ENCODE results near the gene KCNJ12.
"Not testable (repeated sequence)": the region's sequence is repeated elsewhere in the genome, so short reads cannot be mapped to it uniquely, and the experiment has no call there.

Gene KCNJ12

DNA sequence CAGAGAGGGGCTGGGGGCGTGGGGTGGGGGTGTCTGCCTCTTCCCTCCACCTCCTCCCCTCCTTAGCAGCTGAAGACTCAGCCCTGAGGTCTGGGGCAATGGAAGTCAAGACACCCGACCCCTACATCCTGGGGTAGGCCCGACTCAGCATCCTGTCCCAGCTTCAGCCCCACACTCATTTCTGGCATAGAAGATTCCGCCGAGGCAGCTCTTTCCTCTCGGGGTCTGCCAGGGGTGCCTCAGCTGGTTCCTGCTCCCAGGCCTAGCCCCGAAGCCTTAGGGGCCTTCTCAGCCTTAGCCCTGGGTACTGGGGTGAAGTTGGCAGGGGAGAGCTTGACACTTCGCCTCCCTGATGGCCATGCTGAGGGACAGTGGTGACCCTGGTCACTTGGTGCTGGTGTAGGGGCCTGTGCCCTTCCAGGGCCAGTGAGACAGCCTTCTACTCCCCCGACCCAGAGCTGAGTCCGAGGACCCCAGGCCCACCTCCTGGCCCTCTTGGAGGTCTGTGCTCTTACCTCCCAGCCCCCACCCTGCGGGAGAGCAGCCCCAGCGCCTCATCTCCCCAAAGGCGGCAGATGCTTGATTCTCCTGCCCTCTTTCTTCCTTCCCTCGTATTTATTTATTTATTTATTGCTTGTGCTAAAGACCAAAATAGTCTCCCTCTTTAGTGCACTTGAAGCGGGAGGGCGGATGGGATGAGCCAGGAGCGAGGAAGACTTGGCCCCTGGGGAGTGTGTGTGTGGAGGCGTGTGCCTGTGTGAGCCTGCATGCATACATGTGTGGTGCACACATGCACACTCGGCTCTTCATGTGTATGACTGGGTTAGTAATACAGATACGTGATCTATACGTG is 42.5 kb downstream of the KCNJ12 start:
- H3K4me1 Mint-ChIP-seq = no peaks in the 10 kb centered on the region
- H3K4me3 Mint-ChIP-seq = no peak overlapping the region
- no peak for ATAC-seq (replicated peaks)
- peaks cover 7% of the 10 kb centered on the region in 2 donors for H3K27me3 Mint-ChIP-seq
- no peak for DNase-seq
- H3K27ac Mint-ChIP-seq = no peak overlapping the region
- H3K36me3 Mint-ChIP-seq = no peaks in the 10 kb centered on the region
- peaks cover 0 to 1% of the 10 kb centered on the region in 2 donors for H3K9me3 Mint-ChIP-seq

DNA sequence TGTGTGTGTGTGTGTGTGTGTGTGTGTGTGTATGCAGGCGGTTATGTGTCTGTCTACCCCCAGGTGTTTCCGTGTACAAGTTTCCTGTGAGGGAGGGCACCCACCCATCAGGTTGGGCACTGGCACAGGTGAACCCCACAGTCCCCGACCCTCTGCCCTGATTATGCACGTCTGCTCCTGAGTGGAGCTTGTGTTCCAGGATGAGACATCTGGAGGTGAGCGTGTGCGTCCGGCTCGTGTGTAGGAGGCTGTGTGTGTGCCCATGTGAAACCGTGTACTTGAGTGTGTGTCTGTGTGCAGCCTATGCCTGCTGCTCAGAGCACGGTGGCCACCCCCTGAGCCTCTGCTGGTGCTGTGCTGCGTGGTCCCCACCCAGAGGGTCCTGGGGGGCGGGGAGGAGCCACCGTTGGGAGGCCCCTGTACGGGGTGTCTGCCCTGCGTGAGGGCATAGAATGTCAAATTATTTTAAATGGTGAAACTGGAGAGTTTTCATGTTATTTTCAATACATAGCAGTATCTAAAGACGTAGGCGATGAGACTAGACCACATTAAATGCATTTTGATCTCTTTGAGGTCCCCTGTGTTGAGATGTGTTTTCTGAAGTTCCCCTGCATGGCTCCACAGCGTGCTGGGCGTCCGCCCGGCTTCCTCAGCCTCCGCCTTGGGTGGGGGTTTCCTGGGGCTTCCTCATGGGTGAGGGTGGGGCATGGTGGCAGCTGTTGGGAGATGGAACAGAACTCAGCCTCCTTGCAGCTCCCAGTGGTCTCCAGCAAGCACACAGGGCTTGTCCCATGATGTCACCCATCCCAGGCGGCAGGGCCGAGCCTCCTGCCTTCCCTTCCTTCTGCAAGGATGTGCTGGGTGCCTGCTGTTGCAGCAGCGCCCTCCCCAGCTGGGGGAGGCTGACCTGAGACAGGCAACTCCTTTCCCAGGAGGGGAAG is 43.4 kb downstream of the KCNJ12 start:
- H3K27me3 Mint-ChIP-seq = peaks cover 7 to 8% of the 10 kb centered on the region in 2 donors
- no peaks in the 10 kb centered on the region for H3K4me1 Mint-ChIP-seq
- no peaks in the 10 kb centered on the region for H3K36me3 Mint-ChIP-seq
- H3K27ac Mint-ChIP-seq = no peak overlapping the region
- DNase-seq (no peak), ATAC-seq (replicated peaks) (no peak)
- no peak overlapping the region for H3K4me3 Mint-ChIP-seq
- H3K9me3 Mint-ChIP-seq = no peaks in the 10 kb centered on the region

DNA sequence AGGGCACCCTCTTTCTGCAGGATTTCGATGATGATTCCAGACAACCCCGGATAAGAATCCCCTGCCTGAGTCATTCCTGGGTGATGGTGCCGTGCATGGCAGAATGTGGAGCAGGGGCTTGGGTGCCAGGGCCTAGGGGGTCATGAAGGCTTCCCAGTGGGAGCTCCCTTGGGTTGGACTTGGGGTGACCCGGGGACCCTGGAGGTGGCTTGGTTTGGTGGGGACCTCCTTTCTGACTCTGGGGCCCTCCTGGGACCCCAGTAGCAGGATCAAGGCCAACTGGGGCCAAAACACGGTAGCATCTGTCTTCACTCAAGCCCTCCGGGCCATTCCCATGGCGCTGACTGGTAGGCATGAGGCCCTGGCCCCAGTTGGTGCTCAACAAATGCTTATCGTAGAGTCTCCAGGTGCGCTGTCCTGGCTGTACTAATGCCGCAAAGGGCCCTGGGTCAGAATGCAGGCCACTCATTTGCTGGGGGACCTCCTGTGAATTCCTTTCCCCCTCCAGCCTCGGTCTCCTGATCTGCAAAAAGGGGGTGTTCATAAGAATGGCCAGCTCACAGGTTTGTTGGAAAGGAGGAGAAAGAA is 44.4 kb downstream of the KCNJ12 start:
- H3K4me3 Mint-ChIP-seq; DNase-seq; H3K27ac Mint-ChIP-seq; H3K9me3 Mint-ChIP-seq; H3K4me1 Mint-ChIP-seq; H3K36me3 Mint-ChIP-seq; ATAC-seq (replicated peaks): not testable (repeated sequence)
- H3K27me3 Mint-ChIP-seq = peaks cover 12 to 15% of the 10 kb centered on the region in 2 donors

DNA sequence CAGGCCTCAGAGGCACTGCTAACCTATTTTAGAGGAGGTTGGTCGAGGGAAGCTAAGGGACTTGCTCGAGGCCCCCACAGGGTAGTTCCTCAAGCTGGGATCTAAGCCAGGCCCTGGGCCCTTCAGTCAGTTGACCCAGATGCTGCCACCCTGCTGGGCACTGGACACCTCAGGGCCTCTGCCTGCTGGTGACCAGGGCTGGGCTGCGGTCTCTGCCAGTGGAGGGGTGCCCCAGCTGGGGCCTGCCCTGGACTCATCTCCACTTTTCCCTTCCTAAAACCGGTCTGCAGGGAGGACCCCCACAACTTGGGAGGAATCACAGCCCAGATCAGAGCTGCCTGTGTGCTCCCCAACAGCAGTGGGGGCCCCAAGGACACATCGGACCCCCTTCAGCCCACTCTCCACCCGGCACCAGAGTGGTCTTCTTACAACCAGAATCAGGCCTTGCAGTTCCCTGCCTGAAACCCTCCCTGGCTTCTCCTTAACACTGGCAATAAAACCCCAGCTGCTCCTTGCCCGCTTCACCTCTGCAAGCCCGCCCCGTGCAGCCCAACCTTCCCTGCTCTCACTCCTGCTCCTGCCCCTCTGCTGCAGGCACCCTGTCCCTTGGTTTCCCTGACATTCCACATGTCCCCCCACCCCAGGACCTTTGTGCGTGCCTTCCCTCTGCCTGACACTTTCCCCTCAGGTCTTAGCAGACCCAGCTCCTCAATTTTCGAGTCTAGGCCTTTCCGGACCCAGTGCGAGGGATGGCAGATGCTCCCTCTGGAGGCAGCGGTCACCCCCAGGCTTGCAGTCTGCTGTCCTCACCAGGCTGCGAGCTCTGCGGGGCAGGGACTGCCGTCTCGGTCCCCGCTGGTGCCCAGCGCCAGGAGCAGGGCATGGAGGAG is 45.5 kb downstream of the KCNJ12 start:
- not testable (repeated sequence) for H3K36me3 Mint-ChIP-seq; H3K27ac Mint-ChIP-seq; DNase-seq; H3K9me3 Mint-ChIP-seq; ATAC-seq (replicated peaks); H3K4me3 Mint-ChIP-seq; H3K4me1 Mint-ChIP-seq
- peaks cover 18 to 19% of the 10 kb centered on the region in 2 donors for H3K27me3 Mint-ChIP-seq

DNA sequence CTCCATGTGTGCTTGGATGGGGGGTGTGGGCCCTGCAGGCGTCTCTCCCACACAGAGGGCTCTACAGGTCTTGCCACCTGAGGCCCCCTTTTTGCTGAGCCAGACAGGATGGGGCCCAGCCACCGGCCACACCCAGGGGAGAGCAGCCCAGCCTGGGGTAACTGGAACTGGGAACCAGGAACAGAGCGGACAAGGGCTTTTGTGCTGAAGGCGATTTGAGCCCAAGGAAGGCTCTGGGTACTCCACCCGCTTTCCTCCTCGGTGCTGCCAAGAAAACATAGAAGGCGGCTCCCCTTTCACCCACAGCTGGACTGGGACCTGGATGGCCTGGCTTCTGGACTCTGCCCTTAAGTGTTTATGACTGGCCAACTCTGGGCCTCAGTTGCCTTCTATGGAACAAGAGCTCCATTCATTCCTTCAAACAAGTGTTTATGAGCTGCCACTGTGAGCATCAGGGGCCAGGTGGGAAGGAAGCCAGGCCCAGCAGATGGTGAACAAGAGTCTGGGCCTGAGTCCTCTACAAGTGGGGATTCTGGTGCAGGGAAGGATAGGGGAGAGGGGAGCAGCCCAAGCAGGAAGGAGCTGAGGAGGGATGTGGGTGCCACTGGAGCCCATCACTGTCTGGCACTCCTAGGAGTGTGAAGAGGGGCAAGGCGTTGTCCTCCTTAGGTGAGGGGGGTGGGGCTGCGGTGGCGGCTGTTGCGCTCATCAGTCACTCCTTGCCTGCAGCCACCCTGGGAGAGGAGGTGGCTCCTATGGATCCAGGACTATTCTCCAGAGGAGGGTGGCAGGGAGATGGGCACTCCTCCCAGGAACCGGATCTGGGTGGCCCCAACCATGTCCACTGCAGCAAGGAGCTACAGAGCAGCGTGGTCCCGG is 46.4 kb downstream of the KCNJ12 start:
- H3K4me1 Mint-ChIP-seq; DNase-seq; H3K27ac Mint-ChIP-seq; H3K9me3 Mint-ChIP-seq; H3K36me3 Mint-ChIP-seq; ATAC-seq (replicated peaks); H3K4me3 Mint-ChIP-seq: not testable (repeated sequence)
- peaks cover 18 to 19% of the 10 kb centered on the region in 2 donors for H3K27me3 Mint-ChIP-seq

DNA sequence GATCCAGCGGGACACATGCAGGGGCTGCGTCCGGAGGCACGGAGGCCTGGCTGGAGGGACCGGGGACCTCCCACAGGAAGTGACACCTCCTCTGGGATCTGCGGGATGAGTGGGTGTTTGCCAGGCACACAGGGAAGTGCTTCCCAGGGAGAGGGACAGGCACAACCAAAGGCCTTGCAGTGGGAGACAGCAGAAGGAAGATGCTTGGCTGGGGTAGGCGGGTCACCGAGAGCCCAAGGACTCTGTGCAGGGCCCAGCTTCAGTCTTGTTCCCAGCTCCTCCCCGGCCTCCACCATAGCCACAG is 47.0 kb downstream of the KCNJ12 start:
- H3K4me1 Mint-ChIP-seq; H3K27ac Mint-ChIP-seq; DNase-seq; ATAC-seq (replicated peaks); H3K9me3 Mint-ChIP-seq; H3K4me3 Mint-ChIP-seq; H3K36me3 Mint-ChIP-seq: not testable (repeated sequence)
- peaks cover 18 to 19% of the 10 kb centered on the region in 2 donors for H3K27me3 Mint-ChIP-seq

DNA sequence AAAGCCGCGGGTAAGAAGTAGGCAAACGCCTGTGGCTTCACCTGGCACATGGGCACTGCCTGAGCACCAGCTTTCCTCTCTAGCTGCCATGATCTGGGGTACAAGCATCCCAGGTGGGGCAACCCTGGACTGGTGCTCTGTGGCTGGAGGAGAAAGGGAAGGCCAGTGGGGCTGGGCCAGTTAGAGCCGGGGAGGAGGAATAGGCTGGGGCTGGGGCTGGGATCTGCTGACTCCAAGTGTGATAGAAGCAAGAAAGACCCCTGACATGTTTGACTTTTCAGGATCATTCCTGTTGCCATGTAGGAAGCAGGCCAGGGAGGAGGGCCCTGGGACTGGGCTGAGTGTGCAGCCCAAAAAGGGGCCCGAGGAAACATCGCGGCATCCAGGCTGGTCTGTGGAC is 48.5 kb downstream of the KCNJ12 start:
- H3K27me3 Mint-ChIP-seq = peaks cover 17 to 18% of the 10 kb centered on the region in 2 donors
- not testable (repeated sequence) for H3K9me3 Mint-ChIP-seq; H3K27ac Mint-ChIP-seq; H3K4me1 Mint-ChIP-seq; H3K36me3 Mint-ChIP-seq; DNase-seq; H3K4me3 Mint-ChIP-seq; ATAC-seq (replicated peaks)

DNA sequence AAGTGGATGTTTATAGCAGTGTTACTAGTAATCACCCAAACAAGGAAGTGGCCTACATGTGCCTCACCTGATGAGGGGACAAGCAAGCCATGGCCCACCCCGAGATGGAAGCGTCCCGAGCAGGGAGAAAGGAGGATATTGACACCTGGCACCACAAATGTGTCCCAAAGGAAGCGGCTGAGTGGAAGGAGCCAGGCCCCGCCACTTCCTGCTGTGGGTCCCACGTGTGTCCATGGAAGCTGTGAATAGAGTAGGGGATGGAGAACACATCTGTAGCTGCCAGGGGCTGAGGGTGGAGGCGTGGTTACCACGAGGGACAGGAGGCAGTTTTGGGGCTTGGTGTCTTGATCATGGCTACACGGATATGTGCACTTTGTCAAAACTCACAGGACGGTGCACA is 49.2 kb downstream of the KCNJ12 start:
- DNase-seq (no peak), ATAC-seq (replicated peaks) (no peak)
- no peak overlapping the region for H3K4me3 Mint-ChIP-seq
- no peaks in the 10 kb centered on the region for H3K4me1 Mint-ChIP-seq
- H3K27ac Mint-ChIP-seq = no peak overlapping the region
- H3K27me3 Mint-ChIP-seq = peaks cover 17 to 18% of the 10 kb centered on the region in 2 donors
- no peaks in the 10 kb centered on the region for H3K9me3 Mint-ChIP-seq
- H3K36me3 Mint-ChIP-seq = no peaks in the 10 kb centered on the region

DNA sequence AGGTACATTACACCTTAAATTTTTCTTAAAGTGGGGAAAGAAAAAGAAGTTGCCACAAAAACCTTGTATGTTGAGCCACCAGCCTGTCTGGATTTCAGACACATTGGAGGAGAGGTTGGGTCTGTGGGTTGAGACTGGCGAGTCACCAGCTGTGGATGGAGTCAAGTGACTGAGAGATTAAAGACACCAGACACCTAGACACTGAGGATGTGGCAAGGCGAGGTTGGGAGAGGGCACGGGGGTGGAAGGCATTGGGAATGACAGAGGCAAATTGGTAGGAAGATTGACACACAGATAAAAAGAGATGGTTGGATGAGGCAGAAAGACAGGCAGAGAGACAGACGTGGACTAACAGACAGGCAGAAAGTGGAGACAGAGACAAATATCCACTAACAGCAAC is 49.6 kb downstream of the KCNJ12 start:
- Mint-ChIP-seq H3K4me1 (no peaks in the 10 kb centered on the region), H3K27me3 (peaks cover 17 to 18% of the 10 kb centered on the region in 2 donors), H3K36me3 (no peaks in the 10 kb centered on the region), H3K27ac (no peak overlapping the region), H3K4me3 (no peak overlapping the region), H3K9me3 (no peaks in the 10 kb centered on the region)
- DNase-seq (no peak), ATAC-seq (replicated peaks) (no peak)

DNA sequence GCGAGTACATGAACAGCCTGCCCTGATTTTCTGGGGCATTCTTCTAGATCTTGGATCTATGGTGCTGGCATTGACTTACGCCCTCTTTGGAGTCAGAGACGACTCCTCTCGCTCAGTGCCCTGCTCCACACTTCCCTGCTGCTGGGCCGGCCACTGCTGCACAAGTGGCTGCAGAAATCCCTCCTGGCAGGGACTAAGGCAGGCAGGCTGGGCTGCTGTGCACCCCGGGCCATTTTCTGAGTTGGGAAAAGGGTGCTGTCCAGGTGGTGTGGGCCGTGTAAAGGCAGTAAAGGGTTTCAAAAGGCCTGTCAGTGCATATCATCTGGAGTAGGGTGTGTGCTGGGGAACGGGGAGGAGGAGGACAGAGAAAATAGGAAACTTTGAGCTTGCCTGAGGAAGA is 50.1 kb downstream of the KCNJ12 start:
- not testable (repeated sequence) for H3K27ac Mint-ChIP-seq; H3K4me3 Mint-ChIP-seq; H3K4me1 Mint-ChIP-seq; DNase-seq; ATAC-seq (replicated peaks); H3K36me3 Mint-ChIP-seq; H3K9me3 Mint-ChIP-seq
- peaks cover 17 to 18% of the 10 kb centered on the region in 2 donors for H3K27me3 Mint-ChIP-seq

DNA sequence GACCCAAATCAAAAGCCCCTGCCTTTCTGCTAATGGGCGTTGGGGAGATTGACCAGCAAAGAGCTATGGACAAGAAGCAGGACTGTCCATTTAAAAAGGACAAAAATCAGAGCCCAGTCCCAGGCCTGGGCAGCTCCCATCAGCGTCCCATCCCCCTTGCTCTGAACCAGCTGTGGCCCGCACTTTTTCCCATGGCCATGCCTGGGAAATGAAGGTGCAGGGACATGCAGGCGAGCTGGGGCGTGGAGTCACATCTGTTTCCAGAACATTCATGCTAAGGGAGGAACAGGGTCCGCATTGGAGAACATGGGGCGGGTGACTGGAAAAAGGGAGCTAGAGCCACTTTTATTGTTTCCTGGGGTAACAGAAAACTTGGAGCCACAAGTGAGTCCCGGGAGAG is 50.7 kb downstream of the KCNJ12 start:
- not testable (repeated sequence) for H3K36me3 Mint-ChIP-seq; H3K9me3 Mint-ChIP-seq; DNase-seq; ATAC-seq (replicated peaks); H3K4me3 Mint-ChIP-seq; H3K4me1 Mint-ChIP-seq; H3K27ac Mint-ChIP-seq
- peaks cover 17 to 18% of the 10 kb centered on the region in 2 donors for H3K27me3 Mint-ChIP-seq

DNA sequence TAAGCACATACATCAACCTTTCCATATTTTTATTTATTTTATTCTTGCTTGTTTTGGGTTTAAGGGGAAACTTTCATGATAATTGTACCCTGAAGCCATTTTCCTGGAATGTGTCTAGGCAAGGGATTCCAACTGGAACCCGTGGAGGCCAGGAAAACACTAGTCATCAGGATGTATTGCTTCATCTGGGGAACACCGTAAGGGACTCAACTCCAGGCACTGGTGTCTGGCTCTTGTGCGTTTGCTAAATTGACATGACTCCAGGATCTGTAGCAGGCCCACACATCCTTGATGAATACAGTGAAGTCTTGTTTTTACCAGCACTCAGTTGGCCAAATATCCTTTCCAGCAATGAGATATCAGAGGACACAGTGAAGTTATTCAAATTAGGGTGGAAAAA is 51.6 kb downstream of the KCNJ12 start:
- peaks cover 14 to 17% of the 10 kb centered on the region in 2 donors for H3K27me3 Mint-ChIP-seq
- not testable (repeated sequence) for DNase-seq; H3K36me3 Mint-ChIP-seq; H3K27ac Mint-ChIP-seq; ATAC-seq (replicated peaks); H3K4me1 Mint-ChIP-seq; H3K9me3 Mint-ChIP-seq; H3K4me3 Mint-ChIP-seq
